Cardiac muscle cell (in vitro differentiated cells and primary cell): ENCODE results near the gene SOX2. TPM values are rescaled to one million over a fixed set of nuclear protein-coding genes. Genes with fewer than 3 reads are reported as not detected.
"Not testable (repeated sequence)": the region's sequence is repeated elsewhere in the genome, so short reads cannot be mapped to it uniquely, and the experiment has no call there.

Source experiments
- DNase-seq, 2 donors: peaks; one replicate each; pipeline versions ENCODE4 v3.0.0 to v3.0.0-alpha.2; 2010 to 2017; ENCODE audit warnings: low read depth in 1 of 2, low spot score in 1 of 2
- H3K27ac ChIP-seq: fragments of 200-600 bp; sonication (generic); 2 replicates; pipeline ENCODE4 v1.5.1; 2016
- H3K27me3 ChIP-seq: fragments of 200-600 bp; sonication (generic); 2 replicates; pipeline ENCODE4 v1.6.0; 2016; ENCODE audit warnings: control low read depth
- H3K36me3 ChIP-seq: fragments of 200-600 bp; sonication (generic); 2 replicates; pipeline ENCODE4 v1.5.1; 2016; ENCODE audit warnings: control low read depth
- H3K4me1 ChIP-seq: fragments of 200-600 bp; sonication (generic); 2 replicates; pipeline ENCODE4 v1.8.1; 2017; ENCODE audit warnings: low read depth, mild to moderate bottlenecking, mixed run types
- H3K4me3 ChIP-seq: fragments of 200-600 bp; sonication (generic); 2 replicates; pipeline ENCODE4 v1.5.1; 2016; ENCODE audit warnings: mild to moderate bottlenecking
- H3K9me3 ChIP-seq: fragments of 200-600 bp; sonication (generic); 2 replicates; pipeline ENCODE4 v1.5.1; 2017; ENCODE audit warnings: low read depth, mild to moderate bottlenecking, control low read depth
- CTCF ChIP-seq: IDR thresholded peaks from 2 replicates; pipeline ENCODE4 v1.5.1; 2012; ENCODE audit warnings: low read depth, mild to moderate bottlenecking, low read length
- polyA plus RNA-seq: library from polyadenylated mRNA; unstranded; fragments of >200 nt; fragmentation: Nextera tagmentation; extraction: Ambion mirVana; gene quantifications from 2 replicates; pipeline ENCODE4 v1.2.1, GENCODE V29; 2016
- total RNA-seq: library from RNA; depleted of rRNA; stranded (reverse); fragments of >200 nt; gene quantifications from 2 replicates; pipeline ENCODE4 v1.2.3, GENCODE V29; 2016

The SOX2 gene
- total and polyA plus RNA-seq, 2 experiments from 2014 or later: 0.18 TPM; not detected in 1

GRCh38 chr3:181761906-181762305 lies 50.2 kb downstream of the SOX2 start:
- Histone ChIP-seq H3K27ac (no peak overlapping the region), H3K4me3 (no peak overlapping the region), H3K27me3 (no peaks in the 10 kb centered on the region), H3K9me3 (no peaks in the 10 kb centered on the region), H3K4me1 (peaks cover 8% of the 10 kb centered on the region), H3K36me3 (no peaks in the 10 kb centered on the region)
- DNase-seq: no peak
- TF ChIP-seq CTCF: no peak

GRCh38 chr3:181764033-181764432 lies 52.3 kb downstream of the SOX2 start:
- H3K27me3 ChIP-seq, H3K4me1 ChIP-seq, H3K4me3 ChIP-seq, DNase-seq, H3K9me3 ChIP-seq, H3K27ac ChIP-seq, H3K36me3 ChIP-seq: not testable (repeated sequence)
